ENCODE data around the gene PRKCH. TPM values are rescaled to one million over a fixed set of nuclear protein-coding genes. Genes with fewer than 3 reads are reported as not detected.

PRKCH gene
- total RNA-seq, 1 experiment from 2014 or later, result 5.2 TPM

GRCh38 chr14:61581955-61582615, 260.7 kb downstream of the PRKCH start:
- Histone ChIP-seq H3K79me2 (ENCODE audit: insufficient read depth, low read length) (no peaks in the 10 kb centered on the region), H2AFZ (ENCODE audit: low read length) (no peak overlapping the region), H3K79me1 (ENCODE audit: insufficient read depth, low read depth, low read length, poor library complexity, severe bottlenecking) (no peaks in the 10 kb centered on the region), H2BK5ac (ENCODE audit: insufficient read length, low read length) (no peak overlapping the region), H3K27ac (ENCODE audit: insufficient read length, low read depth, low read length) (no peak overlapping the region), H3K23me2 (ENCODE audit: insufficient read length, low read depth, low read length, poor library complexity, severe bottlenecking) (no peaks in the 10 kb centered on the region), H3K56ac (ENCODE audit: insufficient read length, low read depth, low read length) (no peak overlapping the region), H2BK120ac (ENCODE audit: low read depth, low read length, poor library complexity, severe bottlenecking) (no peak overlapping the region), H3K27me3 (ENCODE audit: insufficient read depth, low read length) (no peaks in the 10 kb centered on the region), H2BK12ac (ENCODE audit: insufficient read length, low read depth, low read length) (no peak overlapping the region), H3K14ac (ENCODE audit: insufficient read depth, low read length) (no peak overlapping the region), H2BK15ac (ENCODE audit: low read depth, low read length) (no peak overlapping the region), H4K20me1 (ENCODE audit: control insufficient read depth, insufficient read depth, insufficient read length) (no peaks in the 10 kb centered on the region), H3K4ac (ENCODE audit: low read depth, low read length) (no peak overlapping the region), H4K5ac (ENCODE audit: insufficient read length, low read depth, low read length) (no peak overlapping the region), H3K4me2 (ENCODE audit: insufficient read depth, insufficient read length, low read length) (no peak overlapping the region), H2BK20ac (ENCODE audit: low read depth, low read length, poor library complexity, severe bottlenecking) (no peak overlapping the region), H3K9me3 (ENCODE audit: control insufficient read depth, low read depth, low read length) (no peaks in the 10 kb centered on the region), H3T11ph (ENCODE audit: low read length) (no peak overlapping the region), H3K9ac (ENCODE audit: extremely low read depth, insufficient read length, low read length) (no peak overlapping the region), H3K4me1 (ENCODE audit: insufficient read depth, low read length) (no peaks in the 10 kb centered on the region), H3K23ac (ENCODE audit: insufficient read length, low read depth, low read length) (no peak overlapping the region), H2AK5ac (ENCODE audit: insufficient read length, low read length) (no peak overlapping the region), H4K91ac (ENCODE audit: insufficient read length, low read depth, low read length) (no peak overlapping the region), H4K8ac (replicated peaks; ENCODE audit: insufficient read length, low read depth, low read length) (no peak overlapping the region), H3K18ac (ENCODE audit: insufficient read length, low read depth, low read length) (no peak overlapping the region)
- no peak overlapping the region for H3K27ac Mint-ChIP-seq
- DNase-seq, result no peak
- no peaks in the 10 kb centered on the region for H3K9me3 Mint-ChIP-seq
- TF ChIP-seq CTCF (conservative IDR thresholded peaks at IDR 0.05), result no peak
- WGBS (ENCODE audit: extremely low coverage, insufficient read length, low lambda C conversion rate), result 100% methylated on average over 1 of the region's 3 CpGs
- peaks cover 14 to 20% of the 10 kb centered on the region in 2 experiments for H3K4me1 Mint-ChIP-seq
- H3K27me3 Mint-ChIP-seq (ENCODE audit: low read depth), result no peaks in the 10 kb centered on the region
- no peak overlapping the region for H3K4me3 Mint-ChIP-seq
- no peaks in the 10 kb centered on the region for H3K36me3 Mint-ChIP-seq (ENCODE audit: insufficient read depth in 1 of 3, low read depth in 3 of 3)
